Mucosa of descending colon (tissue), 3 donors: ENCODE data around the gene AP4B1. TPM values are rescaled to one million over a fixed set of nuclear protein-coding genes. Genes with fewer than 3 reads are reported as not detected.

Source experiments
- ATAC-seq: fragments of 200-7000 bp; cut with Tn5 transposase; one replicate; pipeline ENCODE4 v1.9.1; 2020; ENCODE audit warnings: mild to moderate bottlenecking, moderate library complexity
- DNase-seq, 3 donors: peaks; one replicate each; pipeline ENCODE4 v3.0.0-alpha.2; 2020
- H3K36me3 ChIP-seq: fragments of 200-600 bp; one replicate; pipeline ENCODE4 v1.8.0; 2021; ENCODE audit warnings: low read depth, mild to moderate bottlenecking
- H3K4me1 ChIP-seq: fragments of 200-600 bp; one replicate; pipeline ENCODE4 v1.8.0; 2021; ENCODE audit warnings: low read depth, mild to moderate bottlenecking
- H3K4me3 ChIP-seq: fragments of 200-600 bp; one replicate; pipeline ENCODE4 v1.8.0; 2021; ENCODE audit warnings: mild to moderate bottlenecking
- H3K9me3 ChIP-seq: fragments of 200-600 bp; one replicate; pipeline ENCODE4 v1.8.0; 2021; ENCODE audit warnings: mild to moderate bottlenecking
- intact Hi-C, 2 donors: fragments of 100-400 bp; cut with DNase I in 1 of 2; cut with micrococcal nuclease in 1 of 2; formaldehyde crosslinking; loops; one replicate each; pipeline versions ENCODE4 v1.11.0 to v1.11.1; 2022; cut with DNase I, micrococcal nuclease
- total RNA-seq, 3 donors: library from RNA; stranded (reverse); fragmentation: NEBNext Ultra II Directional in 2 of 3; extraction: Animal tissue kit (Norgen Biotek cat#: 25700) in 2 of 3; gene quantifications; one replicate each; pipeline versions ENCODE4 v1.2.1 to v1.2.4, GENCODE V29; 2021 to 2023
- TF ChIP-seq, protein P1 (sequence below): fragments of 200-600 bp; IDR thresholded peaks from one replicate; pipeline ENCODE4 v1.8.0; 2022; ENCODE audit warnings: antibody characterized with exemption, mild to moderate bottlenecking
- donor health status: DM: no; HTN: no; CAD: no; lungs with moderate emphysema.
- donor health status: DM: no; HTN: no; CAD: no.
- donor health status: DM: no; HTN: yes; CAD: no.

AP4B1 gene
- total RNA-seq, 3 donors from 2014 or later, result 26.6 to 40.0 (median 28.7) TPM

DNA sequence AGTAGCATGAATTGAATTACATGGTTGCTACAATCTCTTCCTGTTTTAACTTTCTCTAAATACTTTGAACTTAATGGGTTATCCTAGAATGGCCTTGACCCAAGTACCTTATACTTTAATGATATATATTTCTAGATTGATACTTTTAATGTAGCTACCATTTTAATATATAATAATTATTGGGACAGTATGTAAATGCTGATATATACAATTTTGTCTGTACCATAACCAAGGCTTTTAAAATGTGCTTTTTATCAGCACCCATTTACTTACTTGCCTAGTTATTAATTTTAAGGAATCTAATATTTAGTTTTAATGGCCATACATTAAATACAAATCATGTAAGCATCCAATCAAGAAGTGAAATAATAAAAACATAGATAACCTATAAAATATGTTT is 37.9 kb upstream of the AP4B1 start:
- intact Hi-C loops, result no loop called here
- DNase-seq, result no peak
- ATAC-seq, result no peak
- H3K4me3 ChIP-seq, result no peak overlapping the region
- no peaks in the 10 kb centered on the region for H3K36me3 ChIP-seq
- H3K9me3 ChIP-seq, result no peaks in the 10 kb centered on the region
- TF ChIP-seq, protein P1, sequence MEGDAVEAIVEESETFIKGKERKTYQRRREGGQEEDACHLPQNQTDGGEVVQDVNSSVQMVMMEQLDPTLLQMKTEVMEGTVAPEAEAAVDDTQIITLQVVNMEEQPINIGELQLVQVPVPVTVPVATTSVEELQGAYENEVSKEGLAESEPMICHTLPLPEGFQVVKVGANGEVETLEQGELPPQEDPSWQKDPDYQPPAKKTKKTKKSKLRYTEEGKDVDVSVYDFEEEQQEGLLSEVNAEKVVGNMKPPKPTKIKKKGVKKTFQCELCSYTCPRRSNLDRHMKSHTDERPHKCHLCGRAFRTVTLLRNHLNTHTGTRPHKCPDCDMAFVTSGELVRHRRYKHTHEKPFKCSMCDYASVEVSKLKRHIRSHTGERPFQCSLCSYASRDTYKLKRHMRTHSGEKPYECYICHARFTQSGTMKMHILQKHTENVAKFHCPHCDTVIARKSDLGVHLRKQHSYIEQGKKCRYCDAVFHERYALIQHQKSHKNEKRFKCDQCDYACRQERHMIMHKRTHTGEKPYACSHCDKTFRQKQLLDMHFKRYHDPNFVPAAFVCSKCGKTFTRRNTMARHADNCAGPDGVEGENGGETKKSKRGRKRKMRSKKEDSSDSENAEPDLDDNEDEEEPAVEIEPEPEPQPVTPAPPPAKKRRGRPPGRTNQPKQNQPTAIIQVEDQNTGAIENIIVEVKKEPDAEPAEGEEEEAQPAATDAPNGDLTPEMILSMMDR, result no peak
- peaks cover 23% of the 10 kb centered on the region for H3K4me1 ChIP-seq

DNA sequence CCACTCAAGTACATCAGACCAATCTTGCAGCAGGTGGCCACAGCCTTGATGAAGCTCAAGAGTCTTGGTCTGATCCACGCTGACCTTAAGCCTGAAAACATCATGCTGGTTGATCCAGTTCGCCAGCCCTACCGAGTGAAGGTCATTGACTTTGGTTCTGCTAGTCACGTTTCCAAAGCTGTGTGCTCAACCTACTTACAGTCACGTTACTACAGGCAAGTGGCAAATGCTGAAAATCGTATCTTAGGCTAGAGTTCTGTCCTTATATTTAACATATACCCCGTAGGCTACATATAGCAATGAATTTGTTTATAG is 36.6 kb upstream of the AP4B1 start:
- Histone ChIP-seq H3K9me3 (no peaks in the 10 kb centered on the region), H3K4me1 (peaks cover 13% of the 10 kb centered on the region), H3K36me3 (no peaks in the 10 kb centered on the region), H3K4me3 (no peak overlapping the region)
- no peak for ATAC-seq
- intact Hi-C loops, result no loop called here
- TF ChIP-seq, protein P1, result no peak
- no peak for DNase-seq

DNA sequence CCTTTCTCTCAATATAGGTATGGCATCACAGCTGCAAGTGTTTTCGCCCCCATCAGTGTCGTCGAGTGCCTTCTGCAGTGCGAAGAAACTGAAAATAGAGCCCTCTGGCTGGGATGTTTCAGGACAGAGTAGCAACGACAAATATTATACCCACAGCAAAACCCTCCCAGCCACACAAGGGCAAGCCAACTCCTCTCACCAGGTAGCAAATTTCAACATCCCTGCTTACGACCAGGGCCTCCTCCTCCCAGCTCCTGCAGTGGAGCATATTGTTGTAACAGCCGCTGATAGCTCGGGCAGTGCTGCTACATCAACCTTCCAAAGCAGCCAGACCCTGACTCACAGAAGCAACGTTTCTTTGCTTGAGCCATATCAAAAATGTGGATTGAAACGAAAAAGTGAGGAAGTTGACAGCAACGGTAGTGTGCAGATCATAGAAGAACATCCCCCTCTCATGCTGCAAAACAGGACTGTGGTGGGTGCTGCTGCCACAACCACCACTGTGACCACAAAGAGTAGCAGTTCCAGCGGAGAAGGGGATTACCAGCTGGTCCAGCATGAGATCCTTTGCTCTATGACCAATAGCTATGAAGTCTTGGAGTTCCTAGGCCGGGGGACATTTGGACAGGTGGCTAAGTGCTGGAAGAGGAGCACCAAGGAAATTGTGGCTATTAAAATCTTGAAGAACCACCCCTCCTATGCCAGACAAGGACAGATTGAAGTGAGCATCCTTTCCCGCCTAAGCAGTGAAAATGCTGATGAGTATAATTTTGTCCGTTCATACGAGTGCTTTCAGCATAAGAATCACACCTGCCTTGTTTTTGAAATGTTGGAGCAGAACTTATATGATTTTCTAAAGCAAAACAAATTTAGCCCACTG is 36.0 kb upstream of the AP4B1 start:
- Histone ChIP-seq H3K4me1 (peaks cover 8% of the 10 kb centered on the region), H3K9me3 (no peaks in the 10 kb centered on the region), H3K36me3 (no peaks in the 10 kb centered on the region), H3K4me3 (no peak overlapping the region)
- no peak for DNase-seq
- ATAC-seq, result peak; percentile 43
- TF ChIP-seq, protein P1, result no peak
- intact Hi-C loops, result no loop called here

DNA sequence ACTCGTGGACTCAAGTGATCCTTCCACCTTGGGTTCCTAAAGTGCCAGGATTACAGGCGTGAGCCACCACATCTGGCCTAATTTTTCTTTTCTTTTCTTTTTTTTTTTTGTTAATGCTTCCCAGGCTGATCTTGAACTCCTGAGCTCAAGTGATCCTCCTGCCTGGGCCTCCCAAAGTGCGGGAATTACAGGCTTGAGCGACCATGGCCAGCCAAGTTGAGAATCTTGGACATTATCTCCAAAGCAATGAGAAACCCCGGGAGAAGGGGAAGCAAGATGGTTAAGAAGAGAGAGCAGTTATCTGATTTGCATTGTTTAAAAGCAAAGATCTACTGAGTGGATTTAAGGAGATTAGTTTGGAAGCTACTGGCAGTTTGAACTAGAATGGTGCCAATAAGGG is 33.6 kb upstream of the AP4B1 start:
- H3K4me3 ChIP-seq, result no peak overlapping the region

DNA sequence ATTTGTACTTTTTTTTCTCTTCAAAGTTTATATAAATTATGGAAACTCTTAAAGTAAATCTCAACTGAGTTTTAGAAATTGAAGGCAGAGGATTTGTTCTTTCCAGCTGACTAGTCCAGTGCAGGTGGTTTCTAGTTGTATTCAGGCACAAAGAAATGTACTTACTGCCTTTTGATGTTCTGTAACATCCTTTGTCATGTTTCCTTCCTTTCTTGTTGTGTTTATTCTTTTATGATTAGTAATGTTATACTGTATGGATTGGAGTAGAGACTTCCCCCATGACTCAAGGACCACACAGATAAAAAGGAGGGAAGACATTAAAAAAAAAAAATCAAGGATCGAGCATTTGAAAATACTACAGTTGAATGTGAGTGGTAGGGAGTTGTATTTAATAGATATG is 32.5 kb upstream of the AP4B1 start:
- TF ChIP-seq, protein P1, result no peak
- ATAC-seq, result no peak
- intact Hi-C loops, result no loop called here
- H3K4me1 ChIP-seq, result peaks cover 16% of the 10 kb centered on the region
- H3K9me3 ChIP-seq, result no peaks in the 10 kb centered on the region
- DNase-seq, result no peak
- H3K4me3 ChIP-seq, result no peak overlapping the region
- H3K36me3 ChIP-seq, result no peaks in the 10 kb centered on the region

More for the DNA sequence above, 33.6 kb upstream of the AP4B1 start:
- DNase-seq (no peak), ATAC-seq (no peak)
- intact Hi-C loops, result no loop called here
- H3K36me3 ChIP-seq, result no peaks in the 10 kb centered on the region
- TF ChIP-seq, protein P1, result no peak
- H3K4me1 ChIP-seq, result peaks cover 9% of the 10 kb centered on the region
- no peaks in the 10 kb centered on the region for H3K9me3 ChIP-seq
